GM19467 (cell line): ENCODE results near the gene INPP5E.
"Not testable (repeated sequence)": the region's sequence is repeated elsewhere in the genome, so short reads cannot be mapped to it uniquely, and the experiment has no call there.

ENCODE experiments used
- ATAC-seq: cut with Tn5 transposase; IDR thresholded peaks from one replicate; pipeline ENCODE4 v1.9.1; 2021; ENCODE audit warnings: mild to moderate bottlenecking, moderate library complexity; ENCODE audit not compliant: unreplicated experiment

Gene INPP5E

DNA sequence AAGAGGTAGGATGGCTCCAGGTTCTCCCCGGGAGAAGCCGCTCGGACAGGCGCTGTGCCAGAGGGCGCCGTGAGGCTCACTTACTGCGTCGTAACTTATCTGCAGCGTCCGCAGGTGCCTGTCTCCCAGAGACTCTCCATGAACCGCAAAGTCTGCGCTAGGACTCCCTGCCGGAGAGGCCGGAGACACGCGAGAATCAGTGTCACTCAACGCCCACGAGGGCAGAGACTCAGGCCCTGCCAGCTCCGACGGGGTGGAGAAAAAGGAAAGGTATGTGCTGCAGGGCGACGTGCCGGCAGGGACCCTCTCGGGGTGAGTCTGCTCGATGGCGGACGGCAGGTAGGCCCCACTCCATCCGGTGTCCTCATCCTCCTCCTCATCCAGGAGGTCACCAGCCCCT lies 32.6 kb downstream of the INPP5E start:
- not testable (repeated sequence) for ATAC-seq

DNA sequence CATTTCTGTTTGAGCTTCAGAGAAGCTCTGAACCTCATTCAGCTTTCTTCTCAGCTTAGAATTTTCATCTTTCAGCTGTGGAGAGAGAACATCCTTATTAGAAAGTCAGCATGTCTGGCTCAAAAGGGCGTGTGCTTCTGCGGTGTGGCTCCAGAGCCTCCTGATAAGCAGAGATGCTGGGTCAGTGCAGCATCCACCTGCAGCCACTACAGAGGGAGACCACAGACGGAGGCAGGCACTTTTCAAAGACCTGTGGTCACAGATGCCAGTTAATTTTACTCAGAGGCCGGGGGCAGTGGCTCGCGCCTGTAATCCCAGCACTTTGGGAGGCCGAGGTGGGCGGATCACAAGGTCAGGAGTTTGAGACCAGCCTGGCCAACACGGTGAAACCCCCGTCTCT lies 33.7 kb downstream of the INPP5E start:
- ATAC-seq, result not testable (repeated sequence)

GRCh38 chr9:136405481-136405880 lies 34.2 kb downstream of the INPP5E start:
- ATAC-seq, result no peak

- ATAC-seq, result no peak
These were observed 34.9 kb downstream of the INPP5E start for GRCh38 chr9:136404801-136405136.

- no peak for ATAC-seq
These were observed 35.5 kb downstream of the INPP5E start for GRCh38 chr9:136403915-136404800.

- no peak for ATAC-seq
These were observed 36.1 kb downstream of the INPP5E start for GRCh38 chr9:136403538-136403914.

DNA sequence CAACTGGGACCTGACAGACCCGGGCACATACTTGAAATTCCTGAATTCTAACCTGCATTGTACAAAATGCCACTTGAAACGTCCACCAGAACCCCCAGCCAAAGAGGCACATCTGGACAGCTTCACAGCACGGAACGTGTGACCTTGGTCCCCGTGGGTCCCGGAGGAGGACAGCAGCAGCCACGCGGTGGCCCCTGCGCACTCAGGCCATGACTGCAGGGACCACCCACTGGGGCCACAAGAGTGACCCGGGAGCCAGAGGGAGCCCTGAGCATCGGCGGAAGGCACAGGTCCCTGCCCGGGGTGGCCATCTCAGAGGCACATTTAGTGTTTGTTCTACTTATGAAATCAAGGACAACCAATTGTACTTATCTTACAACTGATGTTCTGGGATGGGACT lies 37.6 kb downstream of the INPP5E start:
- ATAC-seq, result no peak

DNA sequence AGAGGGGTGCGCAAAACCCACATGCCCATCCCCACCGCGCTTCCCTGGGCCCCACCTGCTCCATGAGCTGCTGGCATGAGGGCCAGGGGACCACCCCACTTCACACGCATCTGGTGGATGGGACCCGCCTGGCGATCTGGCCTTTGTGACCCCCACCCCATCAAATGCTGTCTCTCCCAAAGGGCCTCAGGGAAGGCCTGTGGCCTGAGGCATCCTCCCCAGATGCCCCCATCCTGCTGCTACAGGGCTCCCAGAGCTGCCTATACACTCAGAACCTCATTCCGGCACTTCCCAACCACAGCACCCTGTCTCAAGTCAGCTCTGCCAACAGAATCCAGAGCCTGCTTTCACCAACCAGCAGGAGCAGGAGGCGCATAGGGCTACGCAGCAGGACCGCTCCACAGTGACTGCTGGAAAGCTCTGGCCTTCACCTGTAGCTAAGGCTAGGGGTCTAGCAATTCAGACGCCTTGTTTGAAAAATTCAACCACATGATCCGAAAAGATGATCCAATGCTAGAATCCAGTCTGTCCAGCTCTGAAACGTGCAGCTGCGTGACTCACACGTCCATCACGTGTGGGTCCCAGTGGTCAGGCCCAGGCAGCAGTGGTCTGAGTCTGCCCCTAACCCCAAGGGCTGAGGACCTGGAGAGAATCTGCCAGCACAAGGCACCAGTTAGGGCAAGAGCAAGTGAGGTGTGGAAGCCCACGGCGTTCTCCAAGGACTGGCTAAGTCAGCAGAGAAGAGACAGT lies 38.3 kb downstream of the INPP5E start:
- no peak for ATAC-seq

GRCh38 chr9:136400038-136400834 lies 39.4 kb downstream of the INPP5E start, which contains the start of gene SNAPC4:
Gene SNAPC4 (minus strand): TSS chr9:136400170. CDS start chr9:136398428, 1,742 bp downstream.
- ATAC-seq, result peak; percentile 74

DNA sequence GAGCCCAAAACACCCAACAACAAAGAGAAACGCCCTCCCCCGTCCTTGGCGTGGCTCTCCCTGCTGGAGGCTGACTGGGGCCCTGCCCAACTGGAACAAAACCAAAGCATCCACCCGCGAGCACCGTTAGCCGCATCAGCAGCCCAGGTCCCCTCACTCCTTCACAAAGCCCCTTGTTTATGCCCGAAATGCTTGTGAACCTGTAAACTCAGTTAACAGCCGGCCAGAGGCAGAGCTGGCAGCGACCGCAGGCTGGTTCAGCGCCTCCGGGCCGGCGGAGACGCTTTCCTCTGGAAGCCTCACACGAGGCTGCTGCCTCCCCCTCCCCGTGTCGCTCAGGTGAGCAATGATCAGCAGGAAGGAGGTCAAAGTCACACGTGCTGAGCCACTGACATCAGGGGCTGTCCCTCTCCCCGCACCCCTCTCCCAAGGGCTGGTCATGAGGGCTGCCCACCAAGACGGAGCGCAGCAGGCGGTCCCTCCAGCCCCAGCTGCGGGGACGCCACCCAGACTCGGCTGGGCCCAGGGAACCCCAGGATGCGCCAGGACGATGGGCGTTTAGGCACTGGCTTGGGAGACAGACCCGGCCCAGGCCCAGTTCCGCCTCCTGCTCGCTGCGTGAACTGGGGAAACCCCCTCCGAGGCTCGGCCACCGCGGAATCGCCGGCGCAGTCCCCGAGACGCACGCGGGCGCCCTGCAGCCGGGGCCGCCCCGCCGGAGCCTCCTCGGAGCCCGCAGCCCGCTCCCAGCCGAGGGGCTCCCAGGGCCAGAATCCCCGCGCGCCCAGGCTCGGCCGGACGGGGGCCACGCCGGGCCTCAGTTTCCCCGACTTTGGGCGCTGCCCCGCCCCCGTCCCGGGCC lies 40.2 kb downstream of the INPP5E start:
- ATAC-seq, result peak; percentile 21

DNA sequence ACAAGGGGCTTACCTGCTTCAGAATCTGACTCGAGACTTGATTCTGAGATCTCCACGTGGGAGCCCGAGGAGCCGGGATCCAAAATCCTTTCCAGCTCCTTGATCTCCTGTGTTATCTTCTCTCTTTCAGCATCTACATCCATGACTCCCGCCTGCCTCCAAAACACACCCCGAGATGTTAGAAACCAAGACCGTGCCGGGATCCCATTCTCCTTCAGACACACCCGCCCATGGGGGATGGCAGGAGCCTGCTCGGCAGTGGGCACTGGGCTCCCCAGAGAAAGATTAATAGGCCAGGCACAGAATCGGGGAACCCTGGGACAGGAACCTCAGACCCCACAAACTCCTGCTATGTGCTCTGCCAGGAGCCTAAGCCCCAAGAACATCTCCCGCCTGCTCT lies 41.4 kb downstream of the INPP5E start:
- no peak for ATAC-seq

- ATAC-seq, result no peak
These were observed 42.0 kb downstream of the INPP5E start for GRCh38 chr9:136397643-136398042.

DNA sequence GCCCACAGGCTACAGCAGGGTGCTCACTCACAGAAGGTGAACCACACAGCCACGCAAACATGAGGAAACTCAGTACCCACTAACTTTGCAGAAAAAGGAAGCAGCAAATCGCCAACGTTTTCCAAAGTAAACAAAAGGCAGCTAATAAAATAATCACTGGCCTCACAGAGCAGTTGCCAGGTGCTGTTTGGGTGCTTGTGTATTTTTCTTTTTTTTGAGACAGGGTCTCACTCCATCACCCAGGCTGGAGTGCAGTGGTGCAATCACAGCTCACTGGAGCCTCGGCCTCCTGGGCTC lies 43.5 kb downstream of the INPP5E start:
- no peak for ATAC-seq

DNA sequence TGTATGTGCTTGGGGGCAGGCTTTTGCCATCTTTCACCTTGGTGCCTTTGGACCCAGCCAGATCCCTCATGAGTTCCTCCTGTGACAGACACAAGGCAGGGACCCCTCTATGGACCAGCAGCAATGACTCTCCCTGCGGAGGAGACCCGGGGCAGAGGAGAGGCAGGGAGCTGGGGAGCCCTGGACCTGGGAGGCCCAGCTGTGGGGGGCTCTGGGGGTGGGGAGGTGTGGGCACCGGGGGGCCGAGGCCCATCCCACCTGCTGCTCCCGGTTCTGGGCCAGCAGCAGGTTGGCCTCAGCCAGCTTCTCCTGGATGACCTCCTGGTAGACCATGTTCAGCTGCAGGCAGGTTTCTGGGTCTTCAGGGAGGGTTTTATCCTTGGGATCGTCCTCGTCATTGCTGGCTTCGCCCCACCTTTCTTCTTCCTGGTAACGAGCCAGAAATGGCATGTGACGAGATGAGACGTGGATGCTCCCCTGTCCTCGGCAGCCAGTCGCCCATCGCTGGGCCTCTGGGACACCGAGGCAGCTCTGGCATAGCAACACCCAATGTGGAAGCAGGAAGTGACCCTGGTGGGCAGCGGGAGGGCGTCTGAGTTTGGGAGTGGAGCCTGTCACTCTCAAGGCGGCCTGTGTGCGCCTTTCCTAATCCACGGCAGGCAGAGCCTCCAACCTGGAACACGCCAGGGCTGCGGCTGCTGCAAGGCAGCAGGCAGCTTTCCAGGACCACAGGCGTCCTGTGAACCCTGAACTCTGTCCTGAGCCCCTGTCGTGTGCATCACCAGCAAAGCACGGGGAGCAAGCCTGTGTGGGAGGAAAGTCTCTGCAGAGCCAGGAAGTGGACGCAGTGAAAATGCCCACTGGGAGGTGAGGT lies 44.1 kb downstream of the INPP5E start:
- no peak for ATAC-seq

DNA sequence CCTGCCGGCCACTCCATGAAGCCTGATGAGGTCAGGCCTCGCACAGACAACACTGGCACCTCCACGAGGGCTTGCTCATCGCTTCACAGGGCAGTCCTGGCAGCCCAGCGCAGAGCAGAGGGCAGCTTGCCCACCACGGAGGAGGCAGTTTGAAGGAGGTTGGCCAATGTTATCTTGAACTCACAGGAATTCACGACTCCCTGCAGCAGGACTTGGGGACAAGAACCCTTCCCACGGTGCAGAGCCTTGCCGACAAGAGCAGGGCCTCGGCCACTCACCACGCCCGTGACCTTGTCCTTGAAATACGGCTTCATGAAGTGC lies 44.7 kb downstream of the INPP5E start:
- ATAC-seq, result no peak

GRCh38 chr9:136394312-136395019 lies 45.2 kb downstream of the INPP5E start:
- ATAC-seq, result no peak

- ATAC-seq, result no peak
These were observed 46.1 kb downstream of the INPP5E start for GRCh38 chr9:136393531-136393930.

DNA sequence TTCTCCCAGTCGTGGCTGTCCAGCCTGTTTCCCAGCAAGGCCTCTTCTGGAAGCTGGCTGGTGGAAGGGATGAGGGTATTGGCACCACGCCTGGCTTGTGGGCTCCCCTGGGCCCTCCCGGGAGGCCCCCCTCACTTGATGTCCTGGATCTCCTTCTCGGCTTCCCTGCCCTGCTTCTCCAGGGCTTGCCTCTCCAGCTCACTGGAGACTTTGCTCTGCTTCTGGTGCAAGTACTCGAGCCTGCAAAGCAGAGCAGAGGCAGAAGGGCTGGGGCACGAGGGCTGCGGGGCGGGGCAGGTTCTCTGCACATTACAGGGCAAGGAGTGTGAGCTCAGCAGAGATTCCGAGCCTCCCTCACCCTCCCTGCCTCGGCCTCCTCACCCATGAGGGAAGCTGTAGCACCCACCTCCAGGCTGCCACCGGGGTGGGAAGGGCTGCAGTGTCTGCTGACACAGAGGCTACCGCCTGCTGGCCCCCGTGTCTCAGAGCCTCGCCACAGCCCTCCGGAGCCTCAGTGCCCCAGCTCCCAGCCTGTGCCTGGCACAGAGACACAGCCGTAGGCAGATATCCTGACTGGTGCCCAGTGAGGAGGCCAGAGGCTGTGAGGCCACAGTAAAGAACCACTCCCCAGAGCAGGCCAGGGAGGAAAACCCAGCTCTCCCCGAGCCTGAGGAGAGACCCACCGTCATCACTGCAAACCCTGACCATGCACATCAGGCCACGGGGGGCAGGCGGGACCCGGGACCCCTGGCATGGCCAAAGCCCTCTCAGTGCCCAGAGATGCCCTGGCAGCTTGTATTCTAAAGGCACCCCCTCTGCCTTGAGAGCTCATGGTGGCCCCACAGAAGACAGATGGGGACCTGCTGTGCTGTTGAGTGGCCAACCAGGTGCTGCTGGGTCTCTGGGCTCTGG lies 46.9 kb downstream of the INPP5E start:
- no peak for ATAC-seq
